Fibroblast of skin of abdomen (primary cell): ENCODE measurements around the gene BCL6B.
"Not testable (repeated sequence)": the region's sequence is repeated elsewhere in the genome, so short reads cannot be mapped to it uniquely, and the experiment has no call there.

Source experiments
- DNase-seq: peaks from one replicate; pipeline ENCODE4 v3.0.0-alpha.2; 2013

Gene BCL6B

GRCh38 chr17:7029659-7030058 is 6.8 kb downstream of the BCL6B start:
- DNase-seq = no peak

GRCh38 chr17:7034955-7035590 is 12.2 kb downstream of the BCL6B start:
- DNase-seq = no peak

GRCh38 chr17:7035591-7036368 is 12.9 kb downstream of the BCL6B start, which contains the start of gene SLC16A13:
SLC16A13 (plus strand) TSS chr17:7036015; CDS start chr17:7036383, 368 bp downstream.
- DNase-seq = peak; percentile 94

- no peak for DNase-seq
These were observed 15.4 kb downstream of the BCL6B start for GRCh38 chr17:7038025-7038862.

GRCh38 chr17:7039832-7040231 is 17.0 kb downstream of the BCL6B start:
- DNase-seq = no peak

GRCh38 chr17:7041607-7042500 is 19.0 kb downstream of the BCL6B start:
- no peak for DNase-seq

- DNase-seq = no peak
These were observed 19.8 kb downstream of the BCL6B start for GRCh38 chr17:7042501-7043181.

GRCh38 chr17:7043182-7043496 is 20.3 kb downstream of the BCL6B start:
- DNase-seq = no peak

GRCh38 chr17:7043497-7044198 is 20.8 kb downstream of the BCL6B start, which contains the start of gene SLC16A11:
SLC16A11 (minus strand) TSS chr17:7044092; CDS start chr17:7043513, 579 bp downstream.
- no peak for DNase-seq

GRCh38 chr17:7045492-7046126 is 22.8 kb downstream of the BCL6B start:
- DNase-seq = peak; percentile 71

GRCh38 chr17:7046127-7046724 is 23.4 kb downstream of the BCL6B start:
- DNase-seq = no peak

- not testable (repeated sequence) for DNase-seq
These were observed 24.0 kb downstream of the BCL6B start for GRCh38 chr17:7046725-7047397.

GRCh38 chr17:7047566-7047965 is 24.7 kb downstream of the BCL6B start:
- no peak for DNase-seq

- DNase-seq = no peak
These were observed 26.1 kb downstream of the BCL6B start for GRCh38 chr17:7048968-7049367.

- not testable (repeated sequence) for DNase-seq
These were observed 27.7 kb downstream of the BCL6B start for GRCh38 chr17:7050583-7050982.

- DNase-seq = no peak
These were observed 33.5 kb downstream of the BCL6B start for GRCh38 chr17:7056386-7056785.

- DNase-seq = no peak
These were observed 36.1 kb downstream of the BCL6B start for GRCh38 chr17:7058831-7059447.

- peak; percentile 36 for DNase-seq
These were observed 37.5 kb downstream of the BCL6B start for GRCh38 chr17:7060165-7060891.
